ENCODE measurements around the gene KCNH8. TPM values are rescaled to one million over a fixed set of nuclear protein-coding genes. Genes with fewer than 3 reads are reported as not detected.
A peak's percentile ranks its signal among the peaks of the same experiment; 100 is the strongest.

The KCNH8 gene
- total RNA-seq, 4 donors from 2014 or later, result 0.11 to 0.42 (median 0.26) TPM

DNA sequence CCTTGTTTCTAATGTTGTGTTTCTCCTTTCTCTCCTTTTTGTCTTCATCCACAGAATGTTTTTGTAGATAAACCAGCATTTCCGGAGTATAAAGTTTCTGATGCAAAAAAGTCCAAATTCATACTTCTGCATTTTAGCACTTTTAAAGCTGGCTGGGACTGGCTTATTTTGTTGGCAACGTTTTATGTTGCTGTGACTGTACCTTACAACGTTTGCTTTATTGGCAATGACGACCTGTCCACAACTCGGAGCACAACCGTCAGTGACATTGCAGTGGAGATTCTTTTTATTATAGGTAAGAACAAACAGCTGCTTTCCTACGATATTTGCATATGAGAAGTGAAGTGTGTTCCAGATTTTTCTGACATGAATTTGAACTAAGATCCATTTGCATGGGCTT is 199.4 kb downstream of the KCNH8 start:
- H3K36me3 ChIP-seq, result no peaks in the 10 kb centered on the region
- no peaks in the 10 kb centered on the region for H3K9me3 ChIP-seq
- intact Hi-C loops (cut with DNase I), result loop anchor here (5.0 to 10.0 kb wide), 2 partner anchors 197 to 520 kb away; no protein-coding TSS in a partner anchor
- H3K4me3 ChIP-seq, result no peak overlapping the region
- H3K27me3 ChIP-seq, result no peaks in the 10 kb centered on the region
- DNase-seq (ENCODE audit: extremely low spot score), result no peak
- peaks cover 0 to 7% (median 0%) of the 10 kb centered on the region in 4 donors for H3K4me1 ChIP-seq
- no peak for TF ChIP-seq EP300 (IDR thresholded peaks at IDR 0.05)
- WGBS, result 29% methylated on average over 7 of the region's 7 CpGs
- H3K27ac ChIP-seq (replicated peaks in 1 of 4), result no peak overlapping the region

DNA sequence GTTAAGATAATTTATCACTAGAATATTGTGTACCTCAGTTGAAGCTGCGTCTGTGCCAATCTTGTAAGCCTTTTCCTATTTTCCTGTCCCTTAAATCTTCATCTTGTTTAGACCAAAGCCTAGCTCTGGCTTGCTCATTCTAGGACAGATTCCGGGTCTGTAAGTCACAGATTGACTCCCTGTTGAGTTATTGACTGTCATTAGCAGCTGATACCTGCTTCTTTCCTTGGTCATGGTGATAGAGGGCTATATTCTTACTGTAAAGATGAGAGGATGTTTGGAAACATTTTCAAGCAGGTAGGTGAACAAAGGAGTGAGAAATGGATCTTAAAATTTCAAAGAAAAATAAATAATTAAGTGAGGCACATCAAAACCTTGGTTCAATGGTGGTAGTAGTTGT is 200.2 kb downstream of the KCNH8 start:
- no peak for TF ChIP-seq CTCF (IDR thresholded peaks at IDR 0.05)
- no peak for TF ChIP-seq POLR2AphosphoS5 (IDR thresholded peaks at IDR 0.05)
- no peak for TF ChIP-seq POLR2A (IDR thresholded peaks at IDR 0.05; ENCODE audit: low read depth)
- no peak for TF ChIP-seq EP300 (IDR thresholded peaks at IDR 0.05)
- DNase-seq (ENCODE audit: extremely low spot score), result no peak
- Histone ChIP-seq H3K27ac (replicated peaks in 1 of 4) (no peak overlapping the region), H3K4me3 (no peak overlapping the region), H3K4me1 (peaks cover 0 to 7% (median 0%) of the 10 kb centered on the region in 4 donors), H3K27me3 (no peaks in the 10 kb centered on the region), H3K9me3 (no peaks in the 10 kb centered on the region), H3K36me3 (no peaks in the 10 kb centered on the region)
- intact Hi-C loops (cut with DNase I), result loop anchor here (5.0 to 10.0 kb wide), 2 partner anchors 196 to 519 kb away; no protein-coding TSS in a partner anchor
- WGBS, result 77% methylated on average over 2 of the region's 2 CpGs

- Histone ChIP-seq H3K4me3 (no peak overlapping the region), H3K9me3 (no peaks in the 10 kb centered on the region), H3K27ac (replicated peaks in 1 of 4) (no peak overlapping the region), H3K27me3 (no peaks in the 10 kb centered on the region), H3K36me3 (no peaks in the 10 kb centered on the region), H3K4me1 (peaks cover 0 to 7% (median 0%) of the 10 kb centered on the region in 4 donors)
- peak; percentile 46 to 68 (median 47) for TF ChIP-seq CTCF (IDR thresholded peaks at IDR 0.05)
- TF ChIP-seq POLR2AphosphoS5 (IDR thresholded peaks at IDR 0.05), result no peak
- 39% methylated on average over 5 of the region's 5 CpGs for WGBS
- DNase-seq (ENCODE audit: extremely low spot score), result no peak
- intact Hi-C loops (cut with DNase I), result loop anchor here (5.0 to 10.0 kb wide), 2 partner anchors 196 to 518 kb away; no protein-coding TSS in a partner anchor
Observed at GRCh38 chr3:19348941-19349564, 200.7 kb downstream of the KCNH8 start.

DNA sequence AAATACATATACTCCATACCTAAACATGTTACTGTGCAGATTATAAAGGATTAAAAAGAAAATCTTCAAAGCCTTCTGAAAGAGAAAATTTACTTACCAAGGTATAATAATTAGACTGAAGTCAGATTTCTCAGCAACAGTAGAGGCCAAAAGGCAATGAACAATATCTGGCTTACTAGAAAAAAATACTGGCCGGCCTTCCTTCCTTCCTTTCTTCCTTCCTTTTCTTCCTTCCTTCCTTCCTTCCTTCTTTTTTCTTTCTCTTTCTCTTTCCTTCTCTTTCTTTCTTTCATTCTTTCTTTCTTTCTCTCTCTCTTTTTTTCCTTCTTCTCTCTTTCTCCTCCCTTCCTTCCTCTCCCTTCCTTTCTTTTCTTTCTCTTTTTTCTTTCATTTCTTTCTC is 209.6 kb downstream of the KCNH8 start:
- no peak for TF ChIP-seq POLR2A (IDR thresholded peaks at IDR 0.05; ENCODE audit: low read depth)
- H3K4me3 ChIP-seq, result no peak overlapping the region
- no peaks in the 10 kb centered on the region for H3K4me1 ChIP-seq
- no peaks in the 10 kb centered on the region for H3K36me3 ChIP-seq
- no peak overlapping the region for H3K27ac ChIP-seq (replicated peaks in 1 of 4)
- H3K9me3 ChIP-seq, result no peaks in the 10 kb centered on the region
- no peaks in the 10 kb centered on the region for H3K27me3 ChIP-seq
- no peak for DNase-seq (ENCODE audit: extremely low spot score)
- WGBS, result 80% methylated on average over 1 of the region's 1 CpG
- intact Hi-C loops (cut with DNase I), result no loop called here

- intact Hi-C loops (cut with DNase I), result no loop called here
- Histone ChIP-seq H3K36me3 (no peaks in the 10 kb centered on the region), H3K27me3 (no peaks in the 10 kb centered on the region), H3K27ac (replicated peaks in 1 of 4) (no peak overlapping the region), H3K4me3 (no peak overlapping the region), H3K9me3 (no peaks in the 10 kb centered on the region), H3K4me1 (peaks cover 0 to 5% (median 0%) of the 10 kb centered on the region in 4 donors)
- DNase-seq (ENCODE audit: extremely low spot score), result no peak
- WGBS, result 93% methylated on average over 1 of the region's 1 CpG
- TF ChIP-seq POLR2A (IDR thresholded peaks at IDR 0.05; ENCODE audit: low read depth), result no peak
- TF ChIP-seq EP300 (IDR thresholded peaks at IDR 0.05), result no peak
- TF ChIP-seq CTCF (IDR thresholded peaks at IDR 0.05), result no peak
- TF ChIP-seq POLR2AphosphoS5 (IDR thresholded peaks at IDR 0.05), result no peak
Observed at GRCh38 chr3:19363071-19363470, 214.8 kb downstream of the KCNH8 start.

- H3K9me3 ChIP-seq, result no peaks in the 10 kb centered on the region
- DNase-seq (ENCODE audit: extremely low spot score), result no peak
- TF ChIP-seq POLR2A (IDR thresholded peaks at IDR 0.05; ENCODE audit: low read depth) (no peak), EP300 (IDR thresholded peaks at IDR 0.05) (no peak), CTCF (IDR thresholded peaks at IDR 0.05) (no peak), POLR2AphosphoS5 (IDR thresholded peaks at IDR 0.05) (no peak)
- no peak overlapping the region for H3K27ac ChIP-seq (replicated peaks in 1 of 4)
- no peaks in the 10 kb centered on the region for H3K27me3 ChIP-seq
- no peak overlapping the region for H3K4me3 ChIP-seq
- 87% methylated on average over 8 of the region's 8 CpGs for WGBS
- no peaks in the 10 kb centered on the region for H3K36me3 ChIP-seq
- intact Hi-C loops (cut with DNase I), result no loop called here
- peaks cover 0 to 5% (median 0%) of the 10 kb centered on the region in 4 donors for H3K4me1 ChIP-seq
Observed at GRCh38 chr3:19364148-19364547, 215.8 kb downstream of the KCNH8 start.
